ENCODE results near the gene CDH4. TPM values are rescaled to one million over a fixed set of nuclear protein-coding genes. Genes with fewer than 3 reads are reported as not detected.

The CDH4 gene
- total RNA-seq, 1 donor from 2014 or later, result 3.2 TPM

DNA sequence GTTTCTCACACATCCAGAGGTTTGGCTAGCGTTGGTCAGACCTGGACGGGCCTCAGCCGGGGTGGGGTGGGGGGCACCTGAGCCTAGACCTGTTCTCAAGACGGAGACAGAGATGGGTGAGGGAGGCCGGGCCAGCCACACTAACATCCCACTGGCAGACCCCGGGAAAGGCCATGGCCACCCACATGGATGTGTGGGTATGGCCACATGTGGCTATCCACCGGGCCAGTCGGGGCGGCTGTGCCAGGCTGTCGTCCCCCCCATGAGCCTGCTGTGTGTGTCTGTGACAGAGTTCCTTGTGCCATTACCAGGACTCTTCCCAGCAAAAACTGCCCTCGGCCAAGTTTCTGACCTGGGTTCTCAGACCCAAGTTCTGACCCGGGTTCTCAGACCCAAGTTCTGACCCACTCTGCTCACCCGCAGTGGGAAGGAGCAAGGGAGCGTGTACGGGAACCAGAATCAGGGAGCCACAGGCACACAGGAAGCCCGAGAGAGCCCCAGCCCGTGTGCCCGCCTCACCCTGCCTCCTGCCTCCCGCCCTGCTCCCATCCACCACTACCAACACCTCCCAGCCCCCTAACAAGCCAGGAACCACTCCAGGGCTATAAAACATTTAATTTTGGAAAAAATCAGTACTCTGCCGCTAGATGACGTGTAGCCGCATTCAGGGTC is 558.1 kb downstream of the CDH4 start:
- Histone ChIP-seq H3K27me3 (ENCODE audit: insufficient read depth, low read length) (peaks cover 2% of the 10 kb centered on the region), H2AFZ (ENCODE audit: low read depth, low read length) (no peak overlapping the region), H3K4me2 (ENCODE audit: low read length) (no peak overlapping the region), H3K79me2 (ENCODE audit: insufficient read depth, low read length) (no peaks in the 10 kb centered on the region), H3K4me1 (ENCODE audit: insufficient read depth, low read length) (no peaks in the 10 kb centered on the region), H3K9me3 (ENCODE audit: insufficient read depth, low read depth, low read length) (no peaks in the 10 kb centered on the region), H3K36me3 (ENCODE audit: insufficient read depth, low read length) (no peaks in the 10 kb centered on the region), H3K9ac (ENCODE audit: low read length) (no peak overlapping the region), H3K4me3 (ENCODE audit: insufficient read depth, low read depth, low read length) (no peak overlapping the region), H3K27ac (ENCODE audit: low read depth, low read length) (no peak overlapping the region), H4K20me1 (ENCODE audit: insufficient read depth, low read length) (no peaks in the 10 kb centered on the region)
- Mint-ChIP-seq H3K27me3 (ENCODE audit: low read depth, unreplicated experiment) (peaks cover 53% of the 10 kb centered on the region), H3K36me3 (ENCODE audit: low read depth, unreplicated experiment) (no peaks in the 10 kb centered on the region), H3K4me1 (ENCODE audit: low read depth, unreplicated experiment) (no peaks in the 10 kb centered on the region), H3K27ac (ENCODE audit: unreplicated experiment) (no peak overlapping the region), H3K9me3 (ENCODE audit: unreplicated experiment) (no peaks in the 10 kb centered on the region), H3K4me3 (ENCODE audit: unreplicated experiment) (no peak overlapping the region)
- DNase-seq (ENCODE audit: low read depth) (no peak), FAIRE-seq (no peak)
- TF ChIP-seq, protein P1, sequence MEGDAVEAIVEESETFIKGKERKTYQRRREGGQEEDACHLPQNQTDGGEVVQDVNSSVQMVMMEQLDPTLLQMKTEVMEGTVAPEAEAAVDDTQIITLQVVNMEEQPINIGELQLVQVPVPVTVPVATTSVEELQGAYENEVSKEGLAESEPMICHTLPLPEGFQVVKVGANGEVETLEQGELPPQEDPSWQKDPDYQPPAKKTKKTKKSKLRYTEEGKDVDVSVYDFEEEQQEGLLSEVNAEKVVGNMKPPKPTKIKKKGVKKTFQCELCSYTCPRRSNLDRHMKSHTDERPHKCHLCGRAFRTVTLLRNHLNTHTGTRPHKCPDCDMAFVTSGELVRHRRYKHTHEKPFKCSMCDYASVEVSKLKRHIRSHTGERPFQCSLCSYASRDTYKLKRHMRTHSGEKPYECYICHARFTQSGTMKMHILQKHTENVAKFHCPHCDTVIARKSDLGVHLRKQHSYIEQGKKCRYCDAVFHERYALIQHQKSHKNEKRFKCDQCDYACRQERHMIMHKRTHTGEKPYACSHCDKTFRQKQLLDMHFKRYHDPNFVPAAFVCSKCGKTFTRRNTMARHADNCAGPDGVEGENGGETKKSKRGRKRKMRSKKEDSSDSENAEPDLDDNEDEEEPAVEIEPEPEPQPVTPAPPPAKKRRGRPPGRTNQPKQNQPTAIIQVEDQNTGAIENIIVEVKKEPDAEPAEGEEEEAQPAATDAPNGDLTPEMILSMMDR (IDR thresholded peaks at IDR 0.05; ENCODE audit: insufficient read depth, low read depth, low read length), result no peak
- no peak for TF ChIP-seq EZH2 (IDR thresholded peaks at IDR 0.05; ENCODE audit: insufficient read depth, low read length)

DNA sequence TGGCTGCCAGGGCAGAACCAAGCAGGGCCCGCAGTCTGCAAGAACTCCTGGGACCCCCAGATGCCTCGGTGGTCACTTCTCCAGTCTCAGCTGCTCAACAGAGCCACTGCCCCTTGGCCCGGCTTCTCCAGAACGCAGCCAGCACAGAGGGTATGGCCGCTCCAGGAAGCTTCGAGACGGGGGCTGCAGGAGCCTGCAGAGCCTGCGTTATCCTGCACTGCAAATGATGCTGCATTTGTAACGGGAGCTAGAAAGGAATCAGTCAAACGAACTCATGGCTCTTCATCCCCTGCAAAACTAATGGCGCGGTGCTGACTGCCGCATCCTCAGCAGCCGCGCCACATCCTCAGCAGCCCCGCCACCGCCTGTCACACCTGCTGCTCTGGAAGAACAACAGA is 558.7 kb downstream of the CDH4 start:
- Histone ChIP-seq H3K27ac (ENCODE audit: low read depth, low read length) (no peak overlapping the region), H3K4me2 (ENCODE audit: low read length) (no peak overlapping the region), H3K4me3 (ENCODE audit: insufficient read depth, low read depth, low read length) (no peak overlapping the region), H3K4me1 (ENCODE audit: insufficient read depth, low read length) (no peaks in the 10 kb centered on the region), H3K9ac (ENCODE audit: low read length) (no peak overlapping the region), H3K9me3 (ENCODE audit: insufficient read depth, low read depth, low read length) (no peaks in the 10 kb centered on the region), H2AFZ (ENCODE audit: low read depth, low read length) (no peak overlapping the region), H4K20me1 (ENCODE audit: insufficient read depth, low read length) (no peaks in the 10 kb centered on the region), H3K27me3 (ENCODE audit: insufficient read depth, low read length) (peaks cover 2% of the 10 kb centered on the region), H3K79me2 (ENCODE audit: insufficient read depth, low read length) (no peaks in the 10 kb centered on the region), H3K36me3 (ENCODE audit: insufficient read depth, low read length) (no peaks in the 10 kb centered on the region)
- Mint-ChIP-seq H3K9me3 (ENCODE audit: unreplicated experiment) (no peaks in the 10 kb centered on the region), H3K4me3 (ENCODE audit: unreplicated experiment) (no peak overlapping the region), H3K4me1 (ENCODE audit: low read depth, unreplicated experiment) (no peaks in the 10 kb centered on the region), H3K36me3 (ENCODE audit: low read depth, unreplicated experiment) (no peaks in the 10 kb centered on the region), H3K27me3 (ENCODE audit: low read depth, unreplicated experiment) (peaks cover 55% of the 10 kb centered on the region), H3K27ac (ENCODE audit: unreplicated experiment) (no peak overlapping the region)
- DNase-seq (ENCODE audit: low read depth), result no peak
- FAIRE-seq, result no peak
- TF ChIP-seq, protein P1 (IDR thresholded peaks at IDR 0.05; ENCODE audit: insufficient read depth, low read depth, low read length), result no peak
- no peak for TF ChIP-seq EZH2 (IDR thresholded peaks at IDR 0.05; ENCODE audit: insufficient read depth, low read length)

DNA sequence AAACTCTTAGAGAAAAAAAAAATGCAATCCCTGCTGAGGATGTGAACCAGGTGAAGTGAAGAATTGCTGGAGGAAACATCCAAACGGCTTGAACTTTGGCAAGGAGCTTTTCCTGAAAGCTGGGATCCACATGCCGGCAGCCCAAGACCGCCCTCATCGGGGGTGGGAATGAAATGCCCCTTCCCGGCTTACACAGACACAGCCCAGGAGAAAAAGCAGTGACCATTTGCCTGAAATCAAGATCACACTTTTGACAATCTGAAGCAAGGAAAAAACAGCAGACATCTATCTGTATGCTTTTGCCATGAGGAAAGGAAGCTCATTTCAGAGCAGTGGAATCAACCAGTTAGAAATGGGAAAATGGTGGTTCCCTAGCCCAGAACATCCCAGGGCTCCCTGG is 559.1 kb downstream of the CDH4 start:
- Histone ChIP-seq H3K27me3 (ENCODE audit: insufficient read depth, low read length) (peaks cover 2% of the 10 kb centered on the region), H3K4me3 (ENCODE audit: insufficient read depth, low read depth, low read length) (no peak overlapping the region), H3K27ac (ENCODE audit: low read depth, low read length) (no peak overlapping the region), H3K4me1 (ENCODE audit: insufficient read depth, low read length) (no peaks in the 10 kb centered on the region), H3K9me3 (ENCODE audit: insufficient read depth, low read depth, low read length) (no peaks in the 10 kb centered on the region), H3K79me2 (ENCODE audit: insufficient read depth, low read length) (no peaks in the 10 kb centered on the region), H2AFZ (ENCODE audit: low read depth, low read length) (no peak overlapping the region), H4K20me1 (ENCODE audit: insufficient read depth, low read length) (no peaks in the 10 kb centered on the region), H3K36me3 (ENCODE audit: insufficient read depth, low read length) (no peaks in the 10 kb centered on the region), H3K9ac (ENCODE audit: low read length) (no peak overlapping the region), H3K4me2 (ENCODE audit: low read length) (no peak overlapping the region)
- no peaks in the 10 kb centered on the region for H3K9me3 Mint-ChIP-seq (ENCODE audit: unreplicated experiment)
- TF ChIP-seq, protein P1 (IDR thresholded peaks at IDR 0.05; ENCODE audit: insufficient read depth, low read depth, low read length), result no peak
- TF ChIP-seq EZH2 (IDR thresholded peaks at IDR 0.05; ENCODE audit: insufficient read depth, low read length), result no peak
- H3K4me1 Mint-ChIP-seq (ENCODE audit: low read depth, unreplicated experiment), result no peaks in the 10 kb centered on the region
- FAIRE-seq (no peak), DNase-seq (ENCODE audit: low read depth) (no peak)
- peaks cover 54% of the 10 kb centered on the region for H3K27me3 Mint-ChIP-seq (ENCODE audit: low read depth, unreplicated experiment)
- no peak overlapping the region for H3K4me3 Mint-ChIP-seq (ENCODE audit: unreplicated experiment)
- no peak overlapping the region for H3K27ac Mint-ChIP-seq (ENCODE audit: unreplicated experiment)
- no peaks in the 10 kb centered on the region for H3K36me3 Mint-ChIP-seq (ENCODE audit: low read depth, unreplicated experiment)

Data from astrocyte (in vitro differentiated cells and primary cell).